NCI-H748 (cell line): Measurements from ENCODE around the gene CRTC2.

Experiments used
- DNase-seq: peaks from one replicate; lab custom pipeline; 2025; ENCODE audit not compliant: unreplicated experiment; lab: John Stamatoyannopoulos, UW

CRTC2 gene

GRCh38 chr1:153973525-153973924 is 15.1 kb upstream of the CRTC2 start:
- DNase-seq = no peak

- DNase-seq = no peak
Measured at GRCh38 chr1:153973071-153973470, 14.7 kb upstream of the CRTC2 start.

GRCh38 chr1:153970346-153970745 is 11.9 kb upstream of the CRTC2 start:
- DNase-seq = no peak

GRCh38 chr1:153968972-153969371 is 10.6 kb upstream of the CRTC2 start:
- DNase-seq = no peak

GRCh38 chr1:153968408-153968807 is 10.0 kb upstream of the CRTC2 start:
- DNase-seq = peak; percentile 54

DNA sequence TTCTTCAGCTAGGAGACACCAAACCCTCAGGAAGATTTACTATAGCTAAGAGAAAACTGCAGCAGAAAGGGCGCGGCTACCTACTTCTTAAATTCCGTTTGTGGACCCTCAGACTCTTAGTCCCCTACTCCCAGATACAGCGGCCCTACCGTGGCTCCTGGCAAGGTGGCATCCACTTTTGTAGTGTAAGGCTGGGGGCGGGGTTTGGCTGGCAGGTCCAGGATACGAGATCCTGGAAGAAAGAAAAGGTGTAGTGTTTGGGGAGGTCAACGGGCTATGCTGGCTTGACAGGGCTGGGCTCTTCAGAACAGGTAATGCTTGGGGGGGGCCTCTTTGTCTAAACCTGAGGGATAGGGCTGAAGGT is 9.6 kb upstream of the CRTC2 start:
- peak; percentile 88 for DNase-seq

GRCh38 chr1:153967107-153967999 is 8.9 kb upstream of the CRTC2 start, which contains the start of gene CREB3L4:
Gene CREB3L4 (plus strand): TSS chr1:153967902. CDS start chr1:153968526, 624 bp downstream.
- peak; percentile 99 for DNase-seq

GRCh38 chr1:153963850-153964331 is 5.5 kb upstream of the CRTC2 start:
- peak; percentile 67 for DNase-seq

GRCh38 chr1:153963030-153963849 is 4.8 kb upstream of the CRTC2 start, which contains the start of gene SLC39A1:
Gene SLC39A1 (minus strand): TSS chr1:153963537. CDS start chr1:153962715, 822 bp downstream.
- DNase-seq = peak; percentile 98

DNA sequence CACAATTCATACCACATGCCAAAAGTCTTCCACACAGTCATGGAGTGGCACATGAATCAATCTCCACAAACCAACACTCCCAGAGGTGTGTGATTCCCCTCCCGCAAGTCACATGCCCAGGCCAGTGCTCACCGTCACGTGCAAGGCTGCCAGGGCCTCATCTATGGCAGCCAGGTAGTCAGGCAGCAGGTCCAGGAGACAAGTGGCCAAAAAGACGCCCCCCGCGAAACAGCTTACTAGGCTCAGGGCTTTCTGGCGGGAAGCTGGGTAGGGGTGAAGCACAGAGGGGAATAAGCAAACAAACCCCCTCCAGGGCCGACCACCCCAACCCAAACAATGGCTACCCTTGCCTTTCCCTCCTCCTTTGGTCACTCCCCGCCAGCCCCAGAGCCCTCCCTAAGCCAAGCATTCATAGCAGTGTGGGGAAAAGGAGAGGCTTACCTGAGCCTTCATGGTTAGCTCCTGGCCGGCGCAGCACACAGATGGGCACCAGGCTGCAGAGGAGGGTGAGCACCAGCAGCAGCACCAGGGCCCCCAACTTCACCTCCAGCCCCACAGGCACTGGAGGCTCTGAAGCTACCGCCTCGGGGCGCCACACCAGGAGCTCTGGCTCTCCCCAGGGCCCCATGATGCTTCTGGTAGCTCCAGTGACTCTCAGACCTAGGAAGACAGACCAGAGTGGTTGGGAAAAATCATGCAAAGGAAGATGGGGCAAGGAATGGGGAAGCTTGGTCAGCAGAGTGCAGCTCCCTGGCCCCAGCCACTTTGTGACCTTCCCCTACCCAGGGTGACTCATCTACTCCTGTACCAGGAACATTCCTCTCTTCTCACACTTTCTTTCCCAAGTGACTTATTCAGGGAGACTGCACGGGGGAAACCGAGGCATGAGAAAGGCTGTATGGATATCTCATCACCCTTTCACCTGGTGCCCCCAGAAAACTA is 3.9 kb upstream of the CRTC2 start:
- no peak for DNase-seq

DNA sequence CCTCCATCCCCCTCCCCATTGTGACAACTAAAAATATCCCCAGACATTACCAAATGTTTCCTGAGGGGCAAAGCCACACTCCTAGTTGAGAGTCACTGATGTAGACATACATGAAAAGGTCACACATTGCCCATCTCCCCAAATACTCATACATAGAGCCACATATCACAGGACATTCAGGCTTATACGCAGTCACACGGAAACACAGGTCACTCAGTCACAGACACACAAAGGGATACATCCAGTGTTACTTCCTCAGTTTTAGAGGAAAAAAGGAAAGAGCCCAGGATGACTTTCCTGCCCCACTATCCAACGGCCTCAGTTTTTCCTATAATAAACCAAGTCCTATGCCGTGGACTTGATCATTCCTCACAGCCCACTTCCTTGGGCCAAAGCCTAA is 3.0 kb upstream of the CRTC2 start:
- no peak for DNase-seq

DNA sequence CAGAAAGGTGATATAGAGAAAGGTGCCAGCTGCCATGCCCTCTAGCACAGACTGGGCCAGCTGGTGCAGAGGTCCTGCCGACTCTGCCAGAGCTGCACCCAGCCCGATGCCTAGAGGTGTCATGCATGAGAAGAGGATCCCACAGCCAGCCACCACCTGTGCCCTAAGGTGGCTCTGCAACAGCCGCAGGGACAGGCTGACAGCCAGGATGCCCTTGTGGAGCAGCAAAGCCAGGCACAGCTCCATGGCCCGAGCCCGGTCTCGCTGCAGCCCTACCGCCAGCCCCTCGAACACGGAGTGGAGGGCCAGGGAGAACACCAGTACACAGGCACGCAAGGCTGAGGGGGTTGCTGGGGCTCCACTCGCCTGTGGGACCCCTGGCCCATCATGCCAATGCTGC is 1.8 kb upstream of the CRTC2 start:
- DNase-seq = no peak

- DNase-seq = no peak
Measured at GRCh38 chr1:153959454-153959853, 1.0 kb upstream of the CRTC2 start.

DNA sequence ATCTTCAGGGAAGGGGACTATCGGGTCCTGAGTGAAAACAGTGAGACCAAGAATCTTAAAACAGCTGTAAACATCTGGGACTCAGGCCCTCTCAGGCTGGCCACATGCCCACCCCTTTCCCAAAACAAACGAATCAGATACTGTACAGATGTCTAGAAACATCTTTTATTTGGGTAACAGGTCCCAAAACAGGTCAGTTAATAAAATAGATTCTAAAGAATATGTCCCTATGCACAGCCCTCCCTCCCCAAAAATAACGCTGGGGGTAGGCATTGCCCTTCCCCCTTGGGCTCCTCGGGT is 499 bp upstream of the CRTC2 start:
- DNase-seq = no peak

GRCh38 chr1:153957744-153958110 is 685 bp downstream of the CRTC2 start:
- peak; percentile 31 for DNase-seq

- no peak for DNase-seq
Measured at GRCh38 chr1:153956997-153957715, 1.3 kb downstream of the CRTC2 start.

DNA sequence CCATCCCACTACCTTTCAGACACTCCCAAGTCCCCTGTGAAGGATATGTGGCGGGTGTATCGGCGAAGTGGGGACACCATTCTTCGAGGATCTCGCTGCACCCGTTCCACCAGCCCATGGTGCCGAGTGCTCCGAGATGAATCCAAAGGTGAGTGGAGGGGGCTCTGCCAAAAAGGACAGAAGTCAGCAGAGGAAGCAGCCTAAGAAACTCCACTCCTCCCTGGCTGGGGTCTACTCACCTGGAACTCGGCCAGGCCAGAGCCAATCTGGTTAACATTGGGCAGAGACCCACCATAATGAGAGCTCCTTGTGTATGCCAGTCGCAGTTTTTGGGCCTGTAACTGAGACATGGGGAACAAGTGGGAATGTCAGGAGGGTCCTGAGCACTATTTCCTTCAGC is 3.6 kb downstream of the CRTC2 start:
- DNase-seq = no peak

GRCh38 chr1:153953859-153954365 is 4.5 kb downstream of the CRTC2 start:
- DNase-seq = no peak

DNA sequence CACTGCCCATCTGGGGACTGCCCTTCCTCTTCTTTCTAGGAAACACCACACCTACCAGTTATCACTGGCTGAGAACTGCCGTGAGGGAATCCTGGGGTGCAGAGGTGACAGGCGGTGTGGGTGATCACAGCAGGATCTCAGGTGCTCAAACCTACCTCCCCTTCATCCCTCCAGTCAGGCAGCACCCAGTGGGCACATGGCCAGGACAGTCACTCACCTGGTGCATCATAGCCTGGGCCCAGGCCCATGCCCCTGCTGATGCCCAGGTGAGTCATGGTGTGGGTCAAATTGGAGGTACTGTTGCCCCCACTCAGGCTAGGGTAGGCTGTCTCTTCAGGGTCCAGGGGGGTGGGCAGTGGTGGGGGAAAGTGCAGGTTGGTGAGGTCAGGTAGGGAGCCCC is 6.6 kb downstream of the CRTC2 start:
- no peak for DNase-seq

- no peak for DNase-seq
Measured at GRCh38 chr1:153951183-153951582, 7.2 kb downstream of the CRTC2 start.
